ENCODE data around the gene CYP4A22.
"Not testable (repeated sequence)": the region's sequence is repeated elsewhere in the genome, so short reads cannot be mapped to it uniquely, and the experiment has no call there.

Gene CYP4A22

GRCh38 chr1:47184822-47185677 lies 47.8 kb downstream of the CYP4A22 start:
- no peak for DNase-seq (ENCODE audit: low spot score)

GRCh38 chr1:47186267-47187185 lies 49.3 kb downstream of the CYP4A22 start:
- no peak for DNase-seq (ENCODE audit: low spot score)

GRCh38 chr1:47187231-47187925 lies 50.1 kb downstream of the CYP4A22 start:
- DNase-seq (ENCODE audit: low spot score): no peak

- DNase-seq (ENCODE audit: low spot score): no peak
Observed at GRCh38 chr1:47187926-47188250, 50.6 kb downstream of the CYP4A22 start.

GRCh38 chr1:47188791-47189785 lies 51.8 kb downstream of the CYP4A22 start:
- DNase-seq (ENCODE audit: low spot score): no peak

GRCh38 chr1:47189844-47190508 lies 52.7 kb downstream of the CYP4A22 start, which contains the start of gene PDZK1IP1:
Gene PDZK1IP1, minus strand, starts transcription at chr1:47190036. Its CDS starts 104 bp downstream, at chr1:47189932.
- no peak for DNase-seq (ENCODE audit: low spot score)

GRCh38 chr1:47190509-47190855 lies 53.2 kb downstream of the CYP4A22 start:
- DNase-seq (ENCODE audit: low spot score): no peak

GRCh38 chr1:47190857-47191256 lies 53.6 kb downstream of the CYP4A22 start:
- DNase-seq (ENCODE audit: low spot score): no peak

- no peak for DNase-seq (ENCODE audit: low spot score)
Observed at GRCh38 chr1:47191940-47192457, 54.8 kb downstream of the CYP4A22 start.

GRCh38 chr1:47192458-47193384 lies 55.5 kb downstream of the CYP4A22 start:
- DNase-seq (ENCODE audit: low spot score): peak; percentile 61

- not testable (repeated sequence) for DNase-seq (ENCODE audit: low spot score)
Observed at GRCh38 chr1:47193496-47193895, 56.3 kb downstream of the CYP4A22 start.

GRCh38 chr1:47194311-47194710 lies 57.1 kb downstream of the CYP4A22 start:
- DNase-seq (ENCODE audit: low spot score): no peak

GRCh38 chr1:47195981-47196380 lies 58.7 kb downstream of the CYP4A22 start:
- DNase-seq (ENCODE audit: low spot score): not testable (repeated sequence)

GRCh38 chr1:47196622-47197021 lies 59.4 kb downstream of the CYP4A22 start:
- DNase-seq (ENCODE audit: low spot score): no peak

GRCh38 chr1:47198214-47198613 lies 61.0 kb downstream of the CYP4A22 start:
- DNase-seq (ENCODE audit: low spot score): no peak

Measured in CD4-positive, alpha-beta T cell treated with Interleukin-6 at 100 ng/mL for 8 hours (primary cell).